Metanephros (tissue), 2 donors: Measurements from ENCODE around the gene THRB. TPM values are rescaled to one million over a fixed set of nuclear protein-coding genes. Genes with fewer than 3 reads are reported as not detected.

Experiments
- small RNA-seq: library from RNA; depleted of rRNA; stranded (forward); fragments of <200 nt; gene quantifications from one replicate; pipeline ENCODE3, GENCODE V24; 2014; ENCODE audit warnings: low replicate concordance
- total RNA-seq: library from RNA; depleted of rRNA; stranded (reverse); fragments of >200 nt; gene quantifications from one replicate; pipeline ENCODE4 v1.2.3, GENCODE V29; 2014

The THRB gene
- total RNA-seq = 22.3 TPM

GRCh38 chr3:24494618-24495325 lies at the start of gene THRB:
THRB (minus strand) TSS chr3:24494850.

Small RNA genes lying within 50 kb of the gene (small RNA-seq; reads per million reads assigned to genes)
- gene MIR4792 = not detected
